ENCODE results near the gene GNB2.

- no peak for TF ChIP-seq CTCF (IDR thresholded peaks at IDR 0.05; ENCODE audit: control extremely low read depth in 1 of 3, insufficient read depth in 1 of 3, low read depth in 1 of 3, low read length in 3 of 3)
- no peak for TF ChIP-seq POLR2AphosphoS5 (IDR thresholded peaks at IDR 0.05; ENCODE audit: low read depth, low read length)
- no peak for TF ChIP-seq GTF2F1 (IDR thresholded peaks at IDR 0.05; ENCODE audit: borderline replicate concordance, low read depth, low read length)
- TF ChIP-seq POLR2A (IDR thresholded peaks at IDR 0.05; ENCODE audit: control extremely low read depth in 1 of 2, low read depth in 2 of 2, low read length in 2 of 2): no peak
Measured at GRCh38 chr7:100728196-100728595, 54.7 kb downstream of the GNB2 start.
